HCT116 (cell line): ENCODE measurements around the gene BLACAT1. TPM values are rescaled to one million over a fixed set of nuclear protein-coding genes. Genes with fewer than 3 reads are reported as not detected.

Experiments
- ATAC-seq: fragments of 200-7000 bp; cut with Tn5 transposase; 2 replicates; pipeline ENCODE4 v1.9.1; 2020; ENCODE audit warnings: mild to moderate bottlenecking, moderate library complexity
- BruUV-seq: library from RNA; stranded (reverse); fragments of 400-500 nt; replicated peaks from 2 replicates; lab custom pipeline; 2021; lab: Mats Ljungman, UMichigan
- CTCF ChIA-PET: fragments of 300-600 bp; sonication (Branson Sonifier 250); formaldehyde crosslinking; loops from one replicate; lab custom pipeline; 2021; ENCODE audit warnings: antibody characterized with exemption; lab: Charles Lee
- POLR2A ChIA-PET: fragments of 300-600, 350-600 bp; sonication (Branson Sonifier 250); formaldehyde crosslinking; loops from one replicate; lab custom pipeline; 2021; ENCODE audit warnings: antibody characterized with exemption; lab: Charles Lee
- RAD21 ChIA-PET, 2 experiments: fragments of 300-600 bp; sonication (Branson Sonifier 250); formaldehyde crosslinking; loops; one replicate each; lab custom pipeline; 2023; ENCODE audit warnings: low total read pairs in 2 of 2; ENCODE audit not compliant: uncharacterized antibody in 2 of 2, unreplicated experiment in 2 of 2, low non-redundant PET in 1 of 2; lab: Charles Lee
- DNase-seq: peaks from one replicate; pipeline ENCODE4 v3.0.0-alpha.2; 2010; ENCODE audit warnings: low read depth, low spot score
- H2AFZ ChIP-seq: fragments of 200-600 bp; shearing (Covaris generic), sonication (generic); 2 replicates; pipeline ENCODE4 v1.6.1; 2017; ENCODE audit warnings: low read depth, mixed run types, mixed read lengths, antibody characterized with exemption, low read length; ENCODE audit not compliant: poor library complexity, severe bottlenecking
- H3K27ac ChIP-seq: 2 replicates; pipeline ENCODE4 v1.5.1; 2012; ENCODE audit warnings: low read depth, low read length
- H3K27me3 ChIP-seq: fragments of 200-600 bp; sonication (generic); 2 replicates; pipeline ENCODE4 v1.6.1; 2016; ENCODE audit warnings: mixed run types, low read length, mixed read lengths; ENCODE audit not compliant: insufficient read depth
- H3K36me3 ChIP-seq, 2 experiments: fragments of 200-500 bp in 1 of 2; fragments of 200-600 bp in 1 of 2; sonication (Bioruptor generic) in 1 of 2; sonication (generic) in 1 of 2; 2 replicates each; pipeline versions ENCODE4 v1.5.1 to v1.6.1; 2014 to 2016; ENCODE audit warnings: low read length in 2 of 2, inconsistent platforms in 1 of 2, mixed read lengths in 1 of 2, mixed run types in 1 of 2; ENCODE audit not compliant: insufficient read depth in 2 of 2, control insufficient read depth in 1 of 2
- H3K4me1 ChIP-seq, 2 experiments: fragments of 200-600 bp in 1 of 2; sonication (generic) in 1 of 2; 2 replicates each; pipeline versions ENCODE4 v1.5.1 to v1.6.1; 2012 to 2017; ENCODE audit warnings: low read length in 2 of 2, inconsistent platforms in 1 of 2, mild to moderate bottlenecking in 1 of 2, mixed read lengths in 1 of 2, mixed run types in 1 of 2, moderate library complexity in 1 of 2; ENCODE audit not compliant: insufficient read depth in 2 of 2, control insufficient read depth in 1 of 2
- H3K4me2 ChIP-seq: fragments of 200-600 bp; sonication (generic); 2 replicates; pipeline ENCODE4 v1.6.1; 2017; ENCODE audit warnings: mixed run types, low read length, mixed read lengths
- H3K4me3 ChIP-seq, 2 experiments: fragments of 200-600 bp in 1 of 2; sonication (generic) in 1 of 2; replicated peaks in 1 of 2; 2 replicates each; pipeline ENCODE4 v1.5.1; 2011 to 2016; ENCODE audit warnings: low read length in 2 of 2, control low read depth in 1 of 2, low read depth in 1 of 2, mild to moderate bottlenecking in 1 of 2, mixed read lengths in 1 of 2, mixed run types in 1 of 2
- H3K79me2 ChIP-seq: fragments of 200-600 bp; sonication (generic); 2 replicates; pipeline ENCODE4 v1.6.1; 2017; ENCODE audit warnings: mild to moderate bottlenecking, mixed run types, low read length, moderate library complexity, mixed read lengths; ENCODE audit not compliant: insufficient read depth
- H3K9ac ChIP-seq: fragments of 200-600 bp; sonication (generic); 2 replicates; pipeline ENCODE4 v1.6.1; 2016; ENCODE audit warnings: low read length, mixed read lengths
- H3K9me2 ChIP-seq: fragments of 200-600 bp; sonication (generic), shearing (Covaris generic); 2 replicates; pipeline ENCODE4 v1.6.1; 2017; ENCODE audit warnings: mixed run types, mild to moderate bottlenecking, moderate library complexity; ENCODE audit not compliant: insufficient read depth
- H3K9me3 ChIP-seq, 2 experiments: fragments of 200-500 bp in 1 of 2; fragments of 200-600 bp in 1 of 2; sonication (Bioruptor generic) in 1 of 2; sonication (generic) in 1 of 2; 2 replicates each; pipeline ENCODE4 v1.6.1; 2014 to 2017; ENCODE audit warnings: low read length in 2 of 2, mixed read lengths in 2 of 2, inconsistent platforms in 1 of 2, low read depth in 1 of 2, mild to moderate bottlenecking in 1 of 2, mixed run types in 1 of 2, moderate library complexity in 1 of 2; ENCODE audit not compliant: control insufficient read depth in 1 of 2, insufficient read depth in 1 of 2
- H4K20me1 ChIP-seq: fragments of 200-600 bp; sonication (generic), shearing (Covaris generic); 2 replicates; pipeline ENCODE4 v1.6.1; 2017; ENCODE audit warnings: mixed run types, mild to moderate bottlenecking, moderate library complexity; ENCODE audit not compliant: insufficient read depth
- ATF3 ChIP-seq: IDR thresholded peaks from 2 replicates; pipeline ENCODE4 v1.6.1; 2012
- CTCF ChIP-seq, 3 experiments: fragments of 200-600 bp in 1 of 3; sonication (generic) in 1 of 3; IDR thresholded peaks in 2 of 3; conservative IDR thresholded peaks in 1 of 3; 2 replicates each; pipeline ENCODE4 v1.5.1; 2012 to 2017; ENCODE audit warnings: low read depth in 2 of 3, low read length in 2 of 3, antibody characterized with exemption in 1 of 3, borderline replicate concordance in 1 of 3, control low read depth in 1 of 3, mild to moderate bottlenecking in 1 of 3, mixed read lengths in 1 of 3, mixed run types in 1 of 3, moderate library complexity in 1 of 3; ENCODE audit not compliant: insufficient read depth in 1 of 3
- EZH2phosphoT487 ChIP-seq: fragments of 200-600 bp; IDR thresholded peaks from 2 replicates; pipeline ENCODE4 v1.6.1; 2018; ENCODE audit warnings: antibody characterized with exemption, borderline replicate concordance
- FOSL1 ChIP-seq: IDR thresholded peaks from 2 replicates; pipeline ENCODE4 v1.6.1; 2012; ENCODE audit warnings: low read depth
- MAX ChIP-seq: IDR thresholded peaks from 2 replicates; pipeline ENCODE4 v1.6.1; 2012
- SP1 ChIP-seq: IDR thresholded peaks from 2 replicates; pipeline ENCODE4 v1.6.1; 2012; ENCODE audit warnings: low read depth
- YY1 ChIP-seq: IDR thresholded peaks from 2 replicates; pipeline ENCODE4 v1.6.1; 2011; ENCODE audit warnings: low read length, low read depth, moderate library complexity, mild to moderate bottlenecking; ENCODE audit not compliant: insufficient replicate concordance; ENCODE audit errors: extremely low read depth
- intact Hi-C: fragments of 100-400 bp; cut with micrococcal nuclease; formaldehyde crosslinking; loops from 2 replicates; pipeline ENCODE4 v1.10.0; 2022
- total RNA-seq: library from RNA; stranded (reverse); gene quantifications from one replicate; pipeline ENCODE4 v1.2.1, GENCODE V29; 2021; ENCODE audit not compliant: unreplicated experiment
- TF ChIP-seq, protein P1 (sequence below): IDR thresholded peaks from 2 replicates; pipeline ENCODE4 v1.6.1; 2011; ENCODE audit warnings: mild to moderate bottlenecking, low read length, moderate library complexity; ENCODE audit not compliant: insufficient replicate concordance; ENCODE audit errors: extremely low read depth

BLACAT1 gene
- total RNA-seq, 1 experiment from 2014 or later: 3.9 TPM

- H3K9ac ChIP-seq: no peak overlapping the region
Observed at GRCh38 chr1:205477759-205478247, 22.0 kb upstream of the BLACAT1 start.

GRCh38 chr1:205477121-205477758 lies 21.4 kb upstream of the BLACAT1 start:
- CTCF ChIA-PET: interaction anchor here (1.2 kb wide), 1 partner anchor 36 kb away, joined by 6 read pairs; no protein-coding TSS in a partner anchor
- Histone ChIP-seq H4K20me1 (no peaks in the 10 kb centered on the region), H3K4me3 (no peak overlapping the region), H3K27me3 (no peaks in the 10 kb centered on the region), H3K4me2 (peak overlapping the region; percentile 45), H3K9me2 (no peaks in the 10 kb centered on the region), H2AFZ (no peak overlapping the region), H3K79me2 (no peaks in the 10 kb centered on the region), H3K4me1 (peaks cover 10 to 15% of the 10 kb centered on the region in 2 experiments), H3K27ac (0 out of 2 replicates have a peak overlapping the region, but pooled peaks have one; percentile 9), H3K9me3 (peaks cover 0 to 8% of the 10 kb centered on the region in 2 experiments; a peak in 1 of 4 replicates), H3K9ac (no peak overlapping the region), H3K36me3 (no peaks in the 10 kb centered on the region)
- ATAC-seq (peak; percentile 54), DNase-seq (no peak)
- no TSS peak for BruUV-seq
- intact Hi-C loops: no loop called here
- RAD21 ChIA-PET: no interaction called here
- POLR2A ChIA-PET: interaction anchor here (1.2 to 1.6 kb wide), 2 partner anchors 27 to 35 kb away, joined by 4 to 10 read pairs; no protein-coding TSS in a partner anchor
- TF ChIP-seq MAX (no peak), YY1 (no peak), CTCF (IDR thresholded peaks at IDR 0.05 in 2 of 3, conservative IDR thresholded peaks at IDR 0.05 in 1 of 3; ENCODE audit: borderline replicate concordance in 1 of 3, insufficient read depth in 1 of 3, low read depth in 2 of 3, low read length in 2 of 3) (no peak), EZH2phosphoT487 (no peak)
- TF ChIP-seq, protein P1, sequence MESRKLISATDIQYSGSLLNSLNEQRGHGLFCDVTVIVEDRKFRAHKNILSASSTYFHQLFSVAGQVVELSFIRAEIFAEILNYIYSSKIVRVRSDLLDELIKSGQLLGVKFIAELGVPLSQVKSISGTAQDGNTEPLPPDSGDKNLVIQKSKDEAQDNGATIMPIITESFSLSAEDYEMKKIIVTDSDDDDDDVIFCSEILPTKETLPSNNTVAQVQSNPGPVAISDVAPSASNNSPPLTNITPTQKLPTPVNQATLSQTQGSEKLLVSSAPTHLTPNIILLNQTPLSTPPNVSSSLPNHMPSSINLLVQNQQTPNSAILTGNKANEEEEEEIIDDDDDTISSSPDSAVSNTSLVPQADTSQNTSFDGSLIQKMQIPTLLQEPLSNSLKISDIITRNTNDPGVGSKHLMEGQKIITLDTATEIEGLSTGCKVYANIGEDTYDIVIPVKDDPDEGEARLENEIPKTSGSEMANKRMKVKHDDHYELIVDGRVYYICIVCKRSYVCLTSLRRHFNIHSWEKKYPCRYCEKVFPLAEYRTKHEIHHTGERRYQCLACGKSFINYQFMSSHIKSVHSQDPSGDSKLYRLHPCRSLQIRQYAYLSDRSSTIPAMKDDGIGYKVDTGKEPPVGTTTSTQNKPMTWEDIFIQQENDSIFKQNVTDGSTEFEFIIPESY: no peak

More at GRCh38 chr1:205477759-205478247, 22.0 kb upstream of the BLACAT1 start:
- H3K27ac ChIP-seq: 0 out of 2 replicates have a peak overlapping the region, but pooled peaks have one; percentile 9
- BruUV-seq: no TSS peak
- ChIA-PET POLR2A (interaction anchor here (0.7 to 1.6 kb wide), 3 partner anchors 28 to 43 kb away, joined by 3 to 10 read pairs (median 4); no protein-coding TSS in a partner anchor), RAD21 (interaction anchor here in 1 of 2 experiments (1.2 kb wide), 1 partner anchor 39 kb away, joined by 4 read pairs; no protein-coding TSS in a partner anchor), CTCF (interaction anchor here (0.7 to 1.5 kb wide), 5 partner anchors 10 to 80 kb away, joined by 3 to 9 read pairs (median 6); no protein-coding TSS in a partner anchor)
- H3K4me2 ChIP-seq: peak overlapping the region; percentile 45
- no peak overlapping the region; a peak in 1 of 4 replicates for H3K4me3 ChIP-seq
- intact Hi-C loops: no loop called here
- H4K20me1 ChIP-seq: no peaks in the 10 kb centered on the region
- H3K9me2 ChIP-seq: no peaks in the 10 kb centered on the region
- DNase-seq: peak; percentile 59
- H3K9me3 ChIP-seq: peaks cover 0 to 8% of the 10 kb centered on the region in 2 experiments; a peak in 1 of 4 replicates
- peak overlapping the region; percentile 0 for H2AFZ ChIP-seq
- peaks cover 2% of the 10 kb centered on the region; the same call in 1 of the 2 replicates for H3K27me3 ChIP-seq
- H3K79me2 ChIP-seq: no peaks in the 10 kb centered on the region
- TF ChIP-seq FOSL1 (peak; percentile 21; the same call in 1 of the 2 replicates), ATF3 (no peak), SP1 (peak; percentile 54; the same call in 1 of the 2 replicates)
- H3K36me3 ChIP-seq: no peaks in the 10 kb centered on the region
- peak; percentile 70 for ATAC-seq
- H3K4me1 ChIP-seq: peaks cover 10 to 15% of the 10 kb centered on the region in 2 experiments
